ENCODE data around the gene CD300E. TPM values are rescaled to one million over a fixed set of nuclear protein-coding genes. Genes with fewer than 3 reads are reported as not detected.
A peak's percentile ranks its signal among the peaks of the same experiment; 100 is the strongest.

CD300E gene, protein sequence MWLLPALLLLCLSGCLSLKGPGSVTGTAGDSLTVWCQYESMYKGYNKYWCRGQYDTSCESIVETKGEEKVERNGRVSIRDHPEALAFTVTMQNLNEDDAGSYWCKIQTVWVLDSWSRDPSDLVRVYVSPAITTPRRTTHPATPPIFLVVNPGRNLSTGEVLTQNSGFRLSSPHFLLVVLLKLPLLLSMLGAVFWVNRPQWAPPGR
- total RNA-seq (2014; rRNA removed) (not detected in 2 replicates), Bru-seq, nascent RNA (not detected), BruChase-seq, experiment 1, labeled RNA remaining after a 6-hour chase (not detected), BruChase-seq, experiment 2, labeled RNA remaining after a 2-hour chase (percentile 5 among the genes with signal in this experiment)
- long read RNA-seq, result 0 reads

DNA sequence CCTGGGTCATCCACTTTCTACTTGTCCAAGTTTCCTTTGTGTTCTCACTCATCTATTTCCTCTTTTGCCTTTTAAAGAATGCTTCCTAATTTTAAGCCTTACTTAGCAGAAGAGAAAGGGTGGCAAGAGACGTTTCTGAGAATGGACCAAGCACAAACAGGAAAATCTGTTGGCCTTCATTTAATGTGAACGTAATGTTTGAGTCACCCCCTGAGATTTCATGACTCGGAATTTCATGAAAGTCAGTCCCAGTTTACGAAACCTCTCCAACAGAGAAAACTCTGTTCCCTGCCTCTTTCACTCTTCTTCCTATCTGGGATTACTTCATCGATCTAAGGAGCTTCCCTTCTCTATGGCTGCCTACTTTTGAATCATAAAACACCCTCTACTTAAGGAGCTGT lies at the start of gene CD300E:
CD300E (minus strand) TSS at position 46 of the 401 bp plus-strand sequence. CDS start 117 bp downstream, outside the sequence.
- Histone ChIP-seq H3K9me3 (ENCODE audit: low read length) (no peaks in the 10 kb centered on the region), H2AFZ (ENCODE audit: low read length) (no peak within 1 kb of the TSS), H4K20me1 (ENCODE audit: low read length) (no peaks in the 10 kb centered on the region), H3F3A (ENCODE audit: low read length, unreplicated experiment) (no peaks in the 10 kb centered on the region), H3K27ac (ENCODE audit: low read length) (no peak within 1 kb of the TSS), H3K36me3 (ENCODE audit: low read depth, low read length) (no peaks in the 10 kb centered on the region), H3K4me2 (ENCODE audit: low read length) (no peak within 1 kb of the TSS), H3K27me3 (ENCODE audit: low read length) (peaks cover 83% of the 10 kb centered on the region), H3K9me2 (replicated peaks; ENCODE audit: low read length) (no peaks in the 10 kb centered on the region), H3K4me1 (ENCODE audit: insufficient read depth, low read length) (no peaks in the 10 kb centered on the region), H3K4me3 (ENCODE audit: low read length) (no peak within 1 kb of the TSS), H3K79me2 (ENCODE audit: low read length) (no peaks in the 10 kb centered on the region), H3K9ac (ENCODE audit: low read length) (no peak within 1 kb of the TSS)
- no peak for TF ChIP-seq EZH2phosphoT487 (IDR thresholded peaks at IDR 0.05; ENCODE audit: borderline replicate concordance, low read length)
- TF ChIP-seq EZH2 (IDR thresholded peaks at IDR 0.05; ENCODE audit: low read length, unreplicated experiment), result no peak
- TF ChIP-seq, protein P1, sequence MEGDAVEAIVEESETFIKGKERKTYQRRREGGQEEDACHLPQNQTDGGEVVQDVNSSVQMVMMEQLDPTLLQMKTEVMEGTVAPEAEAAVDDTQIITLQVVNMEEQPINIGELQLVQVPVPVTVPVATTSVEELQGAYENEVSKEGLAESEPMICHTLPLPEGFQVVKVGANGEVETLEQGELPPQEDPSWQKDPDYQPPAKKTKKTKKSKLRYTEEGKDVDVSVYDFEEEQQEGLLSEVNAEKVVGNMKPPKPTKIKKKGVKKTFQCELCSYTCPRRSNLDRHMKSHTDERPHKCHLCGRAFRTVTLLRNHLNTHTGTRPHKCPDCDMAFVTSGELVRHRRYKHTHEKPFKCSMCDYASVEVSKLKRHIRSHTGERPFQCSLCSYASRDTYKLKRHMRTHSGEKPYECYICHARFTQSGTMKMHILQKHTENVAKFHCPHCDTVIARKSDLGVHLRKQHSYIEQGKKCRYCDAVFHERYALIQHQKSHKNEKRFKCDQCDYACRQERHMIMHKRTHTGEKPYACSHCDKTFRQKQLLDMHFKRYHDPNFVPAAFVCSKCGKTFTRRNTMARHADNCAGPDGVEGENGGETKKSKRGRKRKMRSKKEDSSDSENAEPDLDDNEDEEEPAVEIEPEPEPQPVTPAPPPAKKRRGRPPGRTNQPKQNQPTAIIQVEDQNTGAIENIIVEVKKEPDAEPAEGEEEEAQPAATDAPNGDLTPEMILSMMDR (conservative IDR thresholded peaks at IDR 0.05; ENCODE audit: low read depth, low read length), result no peak
- BruUV-seq (replicated peaks), result no TSS peak
- CTCF ChIA-PET, result no interaction called here
- DNase-seq, result no peak
- POLR2A ChIA-PET (ENCODE audit: unreplicated experiment), result no interaction called here
- intact Hi-C loops (cut with micrococcal nuclease), result no loop called here
- no peak for ATAC-seq

DNA sequence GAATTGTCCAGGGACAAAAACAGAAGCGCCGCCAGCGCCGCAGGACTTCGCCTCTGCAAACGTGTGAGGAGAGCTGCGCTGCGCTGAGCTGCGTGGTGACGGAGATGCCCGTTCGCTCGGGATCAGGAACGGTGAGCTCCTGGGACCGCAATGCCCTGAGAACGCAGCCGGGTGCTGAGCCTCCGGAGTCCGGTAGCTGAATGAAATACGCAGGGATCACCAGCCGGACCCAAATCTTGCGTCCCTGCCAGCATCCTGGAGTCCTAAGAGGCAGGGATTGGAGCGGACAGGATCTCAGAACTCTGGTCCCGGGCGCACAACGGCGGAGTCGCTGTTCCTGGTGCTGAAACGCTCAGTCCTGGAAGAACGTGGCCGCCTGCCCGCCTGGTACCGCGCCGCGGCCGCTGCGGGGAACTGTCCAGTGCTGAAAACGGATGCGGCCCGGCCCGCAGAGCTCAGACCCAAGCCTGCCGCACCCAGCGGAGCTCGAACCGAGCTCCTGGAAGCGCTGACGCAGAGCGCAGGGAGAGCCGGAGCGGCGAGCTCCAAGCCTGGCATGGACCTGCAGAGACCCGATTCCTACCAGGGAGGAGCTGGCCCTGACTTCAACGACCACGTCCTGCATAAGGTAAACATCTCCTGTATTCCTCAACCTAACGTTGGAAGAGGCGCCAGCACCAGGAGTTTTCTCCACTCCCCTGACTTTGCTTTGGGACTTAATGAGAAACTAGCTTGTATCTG lies 47.7 kb upstream of the CD300E start:
- intact Hi-C loops (cut with micrococcal nuclease), result no loop called here
- Histone ChIP-seq H3K4me3 (ENCODE audit: low read length) (no peak overlapping the region), H3K9ac (ENCODE audit: low read length) (no peak overlapping the region), H2AFZ (ENCODE audit: low read length) (no peak overlapping the region), H3K36me3 (ENCODE audit: low read depth, low read length) (no peaks in the 10 kb centered on the region), H3K9me3 (ENCODE audit: low read length) (no peaks in the 10 kb centered on the region), H3K9me2 (replicated peaks; ENCODE audit: low read length) (no peaks in the 10 kb centered on the region), H4K20me1 (ENCODE audit: low read length) (no peaks in the 10 kb centered on the region), H3K79me2 (ENCODE audit: low read length) (no peaks in the 10 kb centered on the region), H3K4me2 (ENCODE audit: low read length) (no peak overlapping the region), H3K4me1 (ENCODE audit: insufficient read depth, low read length) (no peaks in the 10 kb centered on the region), H3K27me3 (ENCODE audit: low read length) (peaks cover 79% of the 10 kb centered on the region), H3K27ac (ENCODE audit: low read length) (no peak overlapping the region), H3F3A (ENCODE audit: low read length, unreplicated experiment) (no peaks in the 10 kb centered on the region)
- no TSS peak for BruUV-seq (replicated peaks)
- ChIA-PET CTCF (no interaction called here), POLR2A (ENCODE audit: unreplicated experiment) (no interaction called here)
- TF ChIP-seq, protein P1 (conservative IDR thresholded peaks at IDR 0.05; ENCODE audit: low read depth, low read length), result no peak
- TF ChIP-seq EZH2 (IDR thresholded peaks at IDR 0.05; ENCODE audit: low read length, unreplicated experiment) (no peak), EZH2phosphoT487 (IDR thresholded peaks at IDR 0.05; ENCODE audit: borderline replicate concordance, low read length) (no peak)
- ATAC-seq (peak; percentile 81), DNase-seq (peak; percentile 63)

DNA sequence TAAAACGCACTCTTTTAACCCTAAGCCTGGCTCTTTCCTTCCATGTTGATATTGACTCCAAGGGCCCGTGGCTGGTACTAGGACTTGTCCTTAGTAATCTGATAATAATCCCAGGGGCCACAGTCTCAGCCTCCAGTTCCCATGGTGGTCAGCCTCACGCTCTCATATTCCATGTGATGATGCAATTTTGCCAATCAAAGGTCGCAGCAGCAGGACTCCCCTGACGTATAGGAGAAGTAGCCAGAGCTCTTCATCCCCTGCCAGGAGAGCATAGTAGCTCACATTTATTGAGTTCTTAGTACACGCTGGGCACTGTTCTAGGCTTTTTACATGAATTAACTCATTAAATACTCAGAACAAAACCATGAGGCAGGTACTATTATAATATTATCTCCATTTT lies 46.8 kb upstream of the CD300E start:
- Histone ChIP-seq H3F3A (ENCODE audit: low read length, unreplicated experiment) (no peaks in the 10 kb centered on the region), H2AFZ (ENCODE audit: low read length) (no peak overlapping the region), H4K20me1 (ENCODE audit: low read length) (no peaks in the 10 kb centered on the region), H3K9ac (ENCODE audit: low read length) (no peak overlapping the region), H3K79me2 (ENCODE audit: low read length) (no peaks in the 10 kb centered on the region), H3K27me3 (ENCODE audit: low read length) (peaks cover 78% of the 10 kb centered on the region), H3K4me3 (ENCODE audit: low read length) (no peak overlapping the region), H3K4me2 (ENCODE audit: low read length) (no peak overlapping the region), H3K9me3 (ENCODE audit: low read length) (no peaks in the 10 kb centered on the region), H3K36me3 (ENCODE audit: low read depth, low read length) (no peaks in the 10 kb centered on the region), H3K4me1 (ENCODE audit: insufficient read depth, low read length) (no peaks in the 10 kb centered on the region), H3K9me2 (replicated peaks; ENCODE audit: low read length) (no peaks in the 10 kb centered on the region), H3K27ac (ENCODE audit: low read length) (no peak overlapping the region)
- intact Hi-C loops (cut with micrococcal nuclease), result no loop called here
- TF ChIP-seq EZH2 (IDR thresholded peaks at IDR 0.05; ENCODE audit: low read length, unreplicated experiment), result no peak
- TF ChIP-seq EZH2phosphoT487 (IDR thresholded peaks at IDR 0.05; ENCODE audit: borderline replicate concordance, low read length), result no peak
- TF ChIP-seq, protein P1 (conservative IDR thresholded peaks at IDR 0.05; ENCODE audit: low read depth, low read length), result no peak
- no peak for DNase-seq
- ATAC-seq, result no peak
- POLR2A ChIA-PET (ENCODE audit: unreplicated experiment), result no interaction called here
- no TSS peak for BruUV-seq (replicated peaks)
- CTCF ChIA-PET, result no interaction called here

Measured in PC-3 (cell line).